HL-60 (cell line): ENCODE measurements around the gene DNAJC6.

Experiments
- CTCF ChIP-seq: IDR thresholded peaks from one replicate; pipeline ENCODE4 v1.5.1; 2011; ENCODE audit warnings: low read length, control low read depth, inconsistent platforms; ENCODE audit not compliant: insufficient read depth
- POLR2AphosphoS5 ChIP-seq: IDR thresholded peaks from 2 replicates; pipeline ENCODE4 v1.6.1; 2012; ENCODE audit warnings: low read depth
- SPI1 ChIP-seq: IDR thresholded peaks from 2 replicates; pipeline ENCODE4 v1.6.1; 2012; ENCODE audit warnings: low read depth, mild to moderate bottlenecking, borderline replicate concordance

GRCh38 chr1:65359888-65360287, 50.5 kb downstream of the DNAJC6 start:
- TF ChIP-seq CTCF: no peak
- no peak for TF ChIP-seq SPI1
- no peak for TF ChIP-seq POLR2AphosphoS5
